ENCODE data around the gene CCND2.

GRCh38 chr12:4244868-4245267, 28.7 kb upstream of the CCND2 start:
- TF ChIP-seq CTCF (IDR thresholded peaks at IDR 0.05) (no peak), POLR2A (IDR thresholded peaks at IDR 0.05) (no peak), POLR2AphosphoS5 (IDR thresholded peaks at IDR 0.05) (no peak)

Data from breast epithelium (tissue), 3 donors.